H9 (cell line): ENCODE measurements around the gene KIAA0930. TPM values are rescaled to one million over a fixed set of nuclear protein-coding genes. Genes with fewer than 3 reads are reported as not detected.

ENCODE experiments used
- DNase-seq: peaks from one replicate; pipeline ENCODE4 v3.0.0-alpha.2; 2017
- H2AFZ ChIP-seq: one replicate; pipeline ENCODE4 v1.6.1; 2013; ENCODE audit warnings: mild to moderate bottlenecking, low read length, control low read depth, moderate library complexity
- H2AK5ac ChIP-seq: 2 replicates; pipeline ENCODE4 v1.6.1; 2013; ENCODE audit warnings: low read length, control low read depth, mixed read lengths; ENCODE audit not compliant: insufficient read length
- H2BK120ac ChIP-seq: one replicate; pipeline ENCODE4 v1.6.1; 2013; ENCODE audit warnings: low read depth, mild to moderate bottlenecking, low read length, control low read depth, inconsistent platforms; ENCODE audit not compliant: poor library complexity, severe bottlenecking
- H2BK12ac ChIP-seq: 2 replicates; pipeline ENCODE4 v1.6.1; 2013; ENCODE audit warnings: low read length, control low read depth, mixed read lengths, low read depth; ENCODE audit not compliant: insufficient read length
- H2BK15ac ChIP-seq: 2 replicates; pipeline ENCODE4 v1.6.1; 2013; ENCODE audit warnings: low read depth, low read length, control low read depth
- H2BK20ac ChIP-seq: one replicate; pipeline ENCODE4 v1.6.1; 2013; ENCODE audit warnings: low read depth, mild to moderate bottlenecking, low read length, control low read depth, inconsistent platforms; ENCODE audit not compliant: poor library complexity, severe bottlenecking
- H2BK5ac ChIP-seq: 2 replicates; pipeline ENCODE4 v1.6.1; 2013; ENCODE audit warnings: low read length, control low read depth, mixed read lengths; ENCODE audit not compliant: insufficient read length
- H3K14ac ChIP-seq: 2 replicates; pipeline ENCODE4 v1.6.1; 2013; ENCODE audit warnings: low read length, control low read depth; ENCODE audit not compliant: insufficient read depth
- H3K18ac ChIP-seq: 2 replicates; pipeline ENCODE4 v1.6.1; 2013; ENCODE audit warnings: low read depth, mild to moderate bottlenecking, mixed read lengths, low read length, control low read depth; ENCODE audit not compliant: insufficient read length
- H3K23ac ChIP-seq: 2 replicates; pipeline ENCODE4 v1.6.1; 2013; ENCODE audit warnings: low read length, control low read depth, mixed read lengths, low read depth; ENCODE audit not compliant: insufficient read length
- H3K23me2 ChIP-seq: 2 replicates; pipeline ENCODE4 v1.6.1; 2013; ENCODE audit warnings: low read depth, mild to moderate bottlenecking, mixed read lengths, low read length, control low read depth; ENCODE audit not compliant: insufficient read length, poor library complexity, severe bottlenecking
- H3K27ac ChIP-seq: 2 replicates; pipeline ENCODE4 v1.5.1; 2013; ENCODE audit warnings: low read length, control low read depth, mixed read lengths, low read depth; ENCODE audit not compliant: insufficient read length
- H3K27me3 ChIP-seq: 2 replicates; pipeline ENCODE4 v1.6.1; 2013; ENCODE audit warnings: low read length, control low read depth, inconsistent platforms; ENCODE audit not compliant: insufficient read depth
- H3K4ac ChIP-seq: 2 replicates; pipeline ENCODE4 v1.6.1; 2013; ENCODE audit warnings: low read depth, mild to moderate bottlenecking, control low read depth, inconsistent platforms, low read length, moderate library complexity
- H3K4me1 ChIP-seq: 2 replicates; pipeline ENCODE4 v1.6.1; 2013; ENCODE audit warnings: low read length, control low read depth, inconsistent platforms; ENCODE audit not compliant: insufficient read depth
- H3K4me2 ChIP-seq: 2 replicates; pipeline ENCODE4 v1.6.1; 2013; ENCODE audit warnings: low read length, control low read depth, mixed read lengths; ENCODE audit not compliant: insufficient read length, insufficient read depth
- H3K56ac ChIP-seq: 2 replicates; pipeline ENCODE4 v1.6.1; 2013; ENCODE audit warnings: low read depth, mild to moderate bottlenecking, mixed read lengths, low read length, control low read depth; ENCODE audit not compliant: insufficient read length
- H3K79me1 ChIP-seq: 2 replicates; pipeline ENCODE4 v1.6.1; 2013; ENCODE audit warnings: low read depth, mild to moderate bottlenecking, moderate library complexity, low read length, control low read depth, inconsistent platforms; ENCODE audit not compliant: insufficient read depth, poor library complexity, severe bottlenecking
- H3K79me2 ChIP-seq: 2 replicates; pipeline ENCODE4 v1.6.1; 2013; ENCODE audit warnings: low read length, control low read depth, inconsistent platforms; ENCODE audit not compliant: insufficient read depth
- H3K9ac ChIP-seq: 2 replicates; pipeline ENCODE4 v1.6.1; 2013; ENCODE audit warnings: low read length, control low read depth, mixed read lengths; ENCODE audit not compliant: insufficient read length; ENCODE audit errors: extremely low read depth
- H3K9me3 ChIP-seq: one replicate; pipeline ENCODE4 v1.6.1; 2013; ENCODE audit warnings: low read depth, low read length, inconsistent platforms; ENCODE audit not compliant: control insufficient read depth
- H3T11ph ChIP-seq: one replicate; pipeline ENCODE4 v1.6.1; 2013; ENCODE audit warnings: mild to moderate bottlenecking, low read length, control low read depth, inconsistent platforms
- H4K20me1 ChIP-seq: one replicate; pipeline ENCODE4 v1.6.1; 2013; ENCODE audit not compliant: control insufficient read depth, insufficient read length, insufficient read depth
- H4K5ac ChIP-seq: 2 replicates; pipeline ENCODE4 v1.6.1; 2013; ENCODE audit warnings: low read depth, mild to moderate bottlenecking, mixed read lengths, low read length, control low read depth; ENCODE audit not compliant: insufficient read length
- H4K8ac ChIP-seq: replicated peaks from 2 replicates; pipeline ENCODE4 v1.6.1; 2013; ENCODE audit warnings: low read length, control low read depth, mixed read lengths, low read depth; ENCODE audit not compliant: insufficient read length
- H4K91ac ChIP-seq: 2 replicates; pipeline ENCODE4 v1.6.1; 2013; ENCODE audit warnings: low read depth, mild to moderate bottlenecking, moderate library complexity, mixed read lengths, low read length, control low read depth; ENCODE audit not compliant: insufficient read length
- H3K27ac Mint-ChIP-seq, 3 experiments: 2 replicates in 2 of 3; 3 replicates in 1 of 3; pipeline ENCODE4 v1.8.0; 2020 to 2021; ENCODE audit warnings: mixed read lengths in 3 of 3, mild to moderate bottlenecking in 1 of 3, moderate library complexity in 1 of 3
- H3K27me3 Mint-ChIP-seq: 2 replicates; pipeline ENCODE4 v1.8.0; 2021; ENCODE audit warnings: low read depth, mild to moderate bottlenecking, moderate library complexity, mixed read lengths
- H3K36me3 Mint-ChIP-seq, 3 experiments: 2 replicates in 2 of 3; 3 replicates in 1 of 3; pipeline ENCODE4 v1.8.0; 2020 to 2021; ENCODE audit warnings: low read depth in 3 of 3, mixed read lengths in 3 of 3; ENCODE audit not compliant: insufficient read depth in 1 of 3
- H3K4me1 Mint-ChIP-seq, 2 experiments: 2 replicates each; pipeline ENCODE4 v1.8.0; 2020; ENCODE audit warnings: mixed read lengths in 2 of 2
- H3K4me3 Mint-ChIP-seq, 2 experiments: 2 replicates in 1 of 2; 3 replicates in 1 of 2; pipeline ENCODE4 v1.8.0; 2020 to 2021; ENCODE audit warnings: mild to moderate bottlenecking in 2 of 2, mixed read lengths in 2 of 2, moderate library complexity in 1 of 2
- H3K9me3 Mint-ChIP-seq, 2 experiments: 2 replicates in 1 of 2; 3 replicates in 1 of 2; pipeline ENCODE4 v1.8.0; 2020; ENCODE audit warnings: mild to moderate bottlenecking in 2 of 2, mixed read lengths in 2 of 2, moderate library complexity in 1 of 2
- CTCF ChIP-seq: fragments of 200-600 bp; sonication (generic); conservative IDR thresholded peaks from 3 replicates; pipeline ENCODE4 v1.8.0; 2021; ENCODE audit warnings: antibody characterized with exemption, mild to moderate bottlenecking
- WGBS: extraction: QIAGEN DNeasy Blood & Tissue Kit; methylation state at CpG from one replicate; pipeline ENCODE4 v1.1.7; 2013; ENCODE audit warnings: missing lambda C conversion rate, low lambda C conversion rate, mixed read lengths; ENCODE audit not compliant: insufficient read length; ENCODE audit errors: extremely low coverage; 5-methylcytosine and 5-hydroxymethylcytosine counted together
- total RNA-seq: library from RNA; stranded (reverse); gene quantifications from 2 replicates; pipeline ENCODE4 v1.2.1, GENCODE V29; 2021

The KIAA0930 gene
- total RNA-seq, 1 experiment from 2014 or later: 46.2 TPM

DNA sequence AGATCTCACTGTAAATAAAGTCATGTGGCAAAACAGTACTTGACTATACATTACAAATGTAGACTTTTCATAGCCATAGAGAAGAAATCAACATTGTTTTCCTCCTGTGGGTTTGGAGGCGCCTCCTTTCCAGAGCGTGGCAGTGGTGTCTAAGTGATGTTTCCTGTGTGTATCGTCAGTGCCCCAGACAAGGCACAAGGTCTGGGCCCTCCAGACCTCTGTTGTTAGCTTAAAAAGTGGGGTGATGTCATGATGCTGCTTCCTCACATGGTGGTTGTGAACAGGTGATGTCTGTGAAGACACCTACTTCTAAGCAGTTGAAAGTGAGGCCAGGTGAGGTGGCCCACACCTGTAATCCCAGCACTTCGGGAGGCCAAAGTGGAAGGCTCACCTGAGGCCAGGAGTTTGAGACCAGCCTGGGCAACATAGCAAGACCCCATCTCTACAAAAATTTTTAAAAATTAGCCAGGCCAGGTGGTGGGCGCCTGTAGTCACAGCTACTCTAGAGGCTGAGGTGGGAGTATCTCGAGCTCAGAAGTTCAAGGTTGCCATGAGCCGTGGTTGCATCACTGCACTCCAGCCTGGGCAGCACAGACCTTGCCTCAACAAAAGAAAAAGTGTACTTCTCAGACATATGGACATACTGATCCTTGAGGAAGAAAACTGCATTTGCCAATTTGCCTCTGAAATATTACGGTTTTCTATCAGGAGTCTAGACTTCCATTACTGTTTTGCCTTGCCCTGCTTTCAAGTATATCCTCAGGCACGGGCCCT lies 61.2 kb downstream of the KIAA0930 start:
- WGBS: no CpG with 5 or more reads among the region's 9 CpGs
- no peak overlapping the region for H2AK5ac ChIP-seq
- no peaks in the 10 kb centered on the region for H3K23me2 ChIP-seq
- H3K4me1 ChIP-seq: peaks cover 5% of the 10 kb centered on the region; the same call in 1 of the 2 replicates
- Mint-ChIP-seq H3K27ac (0 out of 7 replicates have a peak overlapping the region, but pooled peaks of 1 of the 3 experiments have one; percentile 44), H3K36me3 (peaks cover 55 to 100% (median 99%) of the 10 kb centered on the region in 3 experiments), H3K27me3 (no peaks in the 10 kb centered on the region), H3K4me3 (no peak overlapping the region; a peak in 1 of 5 replicates), H3K4me1 (peaks cover 26 to 28% of the 10 kb centered on the region in 2 experiments), H3K9me3 (no peaks in the 10 kb centered on the region)
- H2AFZ ChIP-seq: no peak overlapping the region
- peaks cover 9% of the 10 kb centered on the region for H3K79me1 ChIP-seq
- no peak overlapping the region for H3K9ac ChIP-seq
- no peaks in the 10 kb centered on the region for H4K20me1 ChIP-seq
- H3K9me3 ChIP-seq: no peaks in the 10 kb centered on the region
- H3K23ac ChIP-seq: no peak overlapping the region
- no peak overlapping the region for H2BK20ac ChIP-seq
- no peak overlapping the region for H2BK120ac ChIP-seq
- H4K5ac ChIP-seq: no peak overlapping the region
- no peak overlapping the region for H2BK5ac ChIP-seq
- H3K27me3 ChIP-seq: no peaks in the 10 kb centered on the region
- H3K56ac ChIP-seq: no peak overlapping the region
- H2BK15ac ChIP-seq: no peak overlapping the region
- H3K18ac ChIP-seq: no peak overlapping the region
- no peak overlapping the region for H3K14ac ChIP-seq
- peaks cover 2% of the 10 kb centered on the region; the same call in 1 of the 2 replicates for H3K79me2 ChIP-seq
- H4K91ac ChIP-seq: no peak overlapping the region
- no peak overlapping the region for H3K4ac ChIP-seq
- no peak for TF ChIP-seq CTCF
- H4K8ac ChIP-seq: no peak overlapping the region
- DNase-seq: no peak
- no peak overlapping the region for H3K27ac ChIP-seq
- H3T11ph ChIP-seq: no peak overlapping the region
- no peak overlapping the region for H3K4me2 ChIP-seq
- H2BK12ac ChIP-seq: no peak overlapping the region
